Stimulated activated CD4-positive, alpha-beta T cell treated with anti-CD3 and anti-CD28 coated beads, Interleukin-1b, Interleukin-23, amount 100 ng/mL, for 48 hours (primary cell): ENCODE data around the gene MOBP.
"Not testable (repeated sequence)": the region's sequence is repeated elsewhere in the genome, so short reads cannot be mapped to it uniquely, and the experiment has no call there.

Source experiments
- DNase-seq: peaks from one replicate; pipeline ENCODE4 v3.0.0-alpha.2; 2020

The MOBP gene

GRCh38 chr3:39467394-39468107 lies at the start of gene MOBP:
TSS of gene MOBP (plus strand) at chr3:39467680. CDS start at chr3:39502070, 34,390 bp downstream.
- no peak for DNase-seq

- DNase-seq: not testable (repeated sequence)
Measured at GRCh38 chr3:39418556-39419225, 48.8 kb upstream of the MOBP start.

- no peak for DNase-seq
Measured at GRCh38 chr3:39419742-39420315, 47.7 kb upstream of the MOBP start.

- DNase-seq: no peak
Measured at GRCh38 chr3:39420543-39420942, 46.9 kb upstream of the MOBP start.

GRCh38 chr3:39423436-39423970 lies 44.0 kb upstream of the MOBP start:
- DNase-seq: no peak

GRCh38 chr3:39426312-39426711 lies 41.2 kb upstream of the MOBP start:
- no peak for DNase-seq

- no peak for DNase-seq
Measured at GRCh38 chr3:39427506-39427905, 40.0 kb upstream of the MOBP start.

- no peak for DNase-seq
Measured at GRCh38 chr3:39428745-39429201, 38.7 kb upstream of the MOBP start.

GRCh38 chr3:39429466-39429865 lies 38.0 kb upstream of the MOBP start:
- DNase-seq: no peak

GRCh38 chr3:39432342-39432741 lies 35.1 kb upstream of the MOBP start:
- no peak for DNase-seq

GRCh38 chr3:39433642-39434041 lies 33.8 kb upstream of the MOBP start:
- DNase-seq: no peak

- DNase-seq: no peak
Measured at GRCh38 chr3:39434574-39434973, 32.9 kb upstream of the MOBP start.

GRCh38 chr3:39435006-39435748 lies 32.3 kb upstream of the MOBP start:
- no peak for DNase-seq

- DNase-seq: no peak
Measured at GRCh38 chr3:39438880-39439279, 28.6 kb upstream of the MOBP start.

GRCh38 chr3:39440316-39440715 lies 27.2 kb upstream of the MOBP start:
- no peak for DNase-seq

- DNase-seq: no peak
Measured at GRCh38 chr3:39443530-39443929, 23.9 kb upstream of the MOBP start.

GRCh38 chr3:39445927-39446326 lies 21.6 kb upstream of the MOBP start:
- no peak for DNase-seq

- no peak for DNase-seq
Measured at GRCh38 chr3:39446444-39446843, 21.0 kb upstream of the MOBP start.

GRCh38 chr3:39447637-39448483 lies 19.6 kb upstream of the MOBP start:
- peak; percentile 48 for DNase-seq

- DNase-seq: no peak
Measured at GRCh38 chr3:39448506-39449233, 18.8 kb upstream of the MOBP start.

- no peak for DNase-seq
Measured at GRCh38 chr3:39449796-39450195, 17.7 kb upstream of the MOBP start.
